Chondrocyte (in vitro differentiated cells): ENCODE results near the gene CISD2. TPM values are rescaled to one million over a fixed set of nuclear protein-coding genes. Genes with fewer than 3 reads are reported as not detected.

Source experiments
- DNase-seq: peaks from one replicate; pipeline ENCODE4 v3.0.0; 2021; ENCODE audit warnings: mixed read lengths, low spot score
- H3K27ac Mint-ChIP-seq: one replicate; pipeline ENCODE4 v1.8.0; 2021; ENCODE audit warnings: mild to moderate bottlenecking, moderate library complexity, mixed read lengths; ENCODE audit not compliant: unreplicated experiment
- H3K27me3 Mint-ChIP-seq: 2 replicates; pipeline ENCODE4 v1.8.0; 2021; ENCODE audit warnings: low read depth, mixed read lengths
- H3K36me3 Mint-ChIP-seq: 2 replicates; pipeline ENCODE4 v1.8.0; 2021; ENCODE audit warnings: low read depth, mixed read lengths
- H3K4me1 Mint-ChIP-seq: 2 replicates; pipeline ENCODE4 v1.8.0; 2021; ENCODE audit warnings: low read depth, mild to moderate bottlenecking, mixed read lengths
- H3K4me3 Mint-ChIP-seq: one replicate; pipeline ENCODE4 v1.8.0; 2021; ENCODE audit warnings: mild to moderate bottlenecking, moderate library complexity, mixed read lengths; ENCODE audit not compliant: unreplicated experiment
- H3K9me3 Mint-ChIP-seq: 2 replicates; pipeline ENCODE4 v1.8.0; 2021; ENCODE audit warnings: low read depth, mixed read lengths
- total RNA-seq: library from RNA; stranded (reverse); gene quantifications from 3 replicates; pipeline ENCODE4 v1.2.1, GENCODE V29; 2021
- TF ChIP-seq, protein P1 (sequence below): fragments of 200-600 bp; sonication (generic); IDR thresholded peaks from 2 replicates; pipeline ENCODE4 v1.5.0; 2021; ENCODE audit warnings: antibody characterized with exemption, mild to moderate bottlenecking, moderate library complexity

Gene CISD2
- total RNA-seq, 1 donor from 2014 or later, result 30.9 TPM

GRCh38 chr4:102836596-102836995 lies 32.2 kb upstream of the CISD2 start:
- H3K27me3 Mint-ChIP-seq, result no peaks in the 10 kb centered on the region
- no peak for DNase-seq

GRCh38 chr4:102842367-102842766 lies 26.4 kb upstream of the CISD2 start:
- DNase-seq, result no peak
- Mint-ChIP-seq H3K27ac (no peak overlapping the region), H3K27me3 (no peaks in the 10 kb centered on the region), H3K4me1 (no peaks in the 10 kb centered on the region), H3K4me3 (no peak overlapping the region), H3K36me3 (no peaks in the 10 kb centered on the region), H3K9me3 (no peaks in the 10 kb centered on the region)
- TF ChIP-seq, protein P1, sequence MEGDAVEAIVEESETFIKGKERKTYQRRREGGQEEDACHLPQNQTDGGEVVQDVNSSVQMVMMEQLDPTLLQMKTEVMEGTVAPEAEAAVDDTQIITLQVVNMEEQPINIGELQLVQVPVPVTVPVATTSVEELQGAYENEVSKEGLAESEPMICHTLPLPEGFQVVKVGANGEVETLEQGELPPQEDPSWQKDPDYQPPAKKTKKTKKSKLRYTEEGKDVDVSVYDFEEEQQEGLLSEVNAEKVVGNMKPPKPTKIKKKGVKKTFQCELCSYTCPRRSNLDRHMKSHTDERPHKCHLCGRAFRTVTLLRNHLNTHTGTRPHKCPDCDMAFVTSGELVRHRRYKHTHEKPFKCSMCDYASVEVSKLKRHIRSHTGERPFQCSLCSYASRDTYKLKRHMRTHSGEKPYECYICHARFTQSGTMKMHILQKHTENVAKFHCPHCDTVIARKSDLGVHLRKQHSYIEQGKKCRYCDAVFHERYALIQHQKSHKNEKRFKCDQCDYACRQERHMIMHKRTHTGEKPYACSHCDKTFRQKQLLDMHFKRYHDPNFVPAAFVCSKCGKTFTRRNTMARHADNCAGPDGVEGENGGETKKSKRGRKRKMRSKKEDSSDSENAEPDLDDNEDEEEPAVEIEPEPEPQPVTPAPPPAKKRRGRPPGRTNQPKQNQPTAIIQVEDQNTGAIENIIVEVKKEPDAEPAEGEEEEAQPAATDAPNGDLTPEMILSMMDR, result no peak

More at GRCh38 chr4:102836596-102836995, 32.2 kb upstream of the CISD2 start:
- Mint-ChIP-seq H3K36me3 (no peaks in the 10 kb centered on the region), H3K4me3 (no peak overlapping the region), H3K9me3 (no peaks in the 10 kb centered on the region), H3K4me1 (no peaks in the 10 kb centered on the region), H3K27ac (no peak overlapping the region)
- TF ChIP-seq, protein P1, result no peak

- Mint-ChIP-seq H3K4me3 (no peak overlapping the region), H3K27me3 (no peaks in the 10 kb centered on the region), H3K27ac (no peak overlapping the region), H3K4me1 (no peaks in the 10 kb centered on the region), H3K9me3 (no peaks in the 10 kb centered on the region), H3K36me3 (no peaks in the 10 kb centered on the region)
- TF ChIP-seq, protein P1, result no peak
- no peak for DNase-seq
Measured at GRCh38 chr4:102843273-102843672, 25.5 kb upstream of the CISD2 start.

DNA sequence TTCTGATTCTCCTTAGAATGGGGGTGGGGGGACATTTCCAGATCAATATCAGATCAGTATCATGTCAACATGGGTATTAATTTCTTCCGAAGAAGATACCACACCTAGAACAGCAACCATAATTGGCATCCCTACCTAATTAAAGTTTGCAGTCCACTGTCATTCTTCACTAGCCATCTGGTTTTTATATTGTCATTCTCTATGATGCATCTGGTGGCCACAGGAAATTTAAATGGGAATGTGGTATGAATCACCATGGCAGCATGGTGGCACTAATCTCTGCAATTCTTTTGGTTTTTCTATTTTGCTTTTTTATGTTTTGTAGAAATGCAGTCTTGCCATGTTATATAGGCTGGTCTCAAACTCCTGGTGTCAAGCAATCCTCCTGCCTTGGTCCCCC lies 24.9 kb upstream of the CISD2 start:
- Mint-ChIP-seq H3K36me3 (no peaks in the 10 kb centered on the region), H3K27ac (no peak overlapping the region)

GRCh38 chr4:102847687-102848086 lies 21.1 kb upstream of the CISD2 start:
- Mint-ChIP-seq H3K9me3 (no peaks in the 10 kb centered on the region), H3K27me3 (no peaks in the 10 kb centered on the region), H3K36me3 (no peaks in the 10 kb centered on the region), H3K27ac (no peak overlapping the region), H3K4me1 (no peaks in the 10 kb centered on the region), H3K4me3 (no peak overlapping the region)
- no peak for DNase-seq
- TF ChIP-seq, protein P1, result no peak

More for the DNA sequence above, 24.9 kb upstream of the CISD2 start:
- H3K4me1 Mint-ChIP-seq, result no peaks in the 10 kb centered on the region
- DNase-seq, result no peak
- H3K9me3 Mint-ChIP-seq, result no peaks in the 10 kb centered on the region
- H3K27me3 Mint-ChIP-seq, result no peaks in the 10 kb centered on the region
- TF ChIP-seq, protein P1, result no peak
- no peak overlapping the region for H3K4me3 Mint-ChIP-seq
